K562 (cell line): Measurements from ENCODE around the gene TXNRD1.

ENCODE experiments used
- POLR2A ChIP-seq: fragments of 450-650 bp; conservative IDR thresholded peaks from 2 replicates; pipeline ENCODE4 v1.6.1; 2016
- SAP30 ChIP-seq: fragments of 200-600 bp; sonication (generic); IDR thresholded peaks from 2 replicates; pipeline ENCODE4 v1.6.1; 2012; ENCODE audit warnings: borderline replicate concordance, low read depth, mild to moderate bottlenecking, moderate library complexity, low read length, control low read depth, inconsistent platforms; ENCODE audit not compliant: insufficient read depth, poor library complexity, severe bottlenecking
- SMC3 ChIP-seq: conservative IDR thresholded peaks from 2 replicates; pipeline ENCODE4 v1.6.1; 2011; ENCODE audit warnings: low read depth, low read length, improper control_type of control experiment; ENCODE audit not compliant: insufficient read depth
- TEAD4 ChIP-seq, 2 experiments: sonication (generic) in 1 of 2; formaldehyde crosslinking in 1 of 2; IDR thresholded peaks; 2 replicates each; pipeline versions ENCODE4 v1.6.1 to v1.8.0; 2012 to 2022; ENCODE audit warnings: borderline replicate concordance in 1 of 2, inconsistent platforms in 1 of 2, low read length in 1 of 2, mild to moderate bottlenecking in 1 of 2, missing genetic modification reagents in 1 of 2
- TGIF2 ChIP-seq: sonication (generic); formaldehyde crosslinking; IDR thresholded peaks from 2 replicates; pipeline ENCODE4 v1.8.1; 2022; ENCODE audit warnings: mild to moderate bottlenecking, missing genetic modification reagents, moderate library complexity
- TF ChIP-seq, protein P1 (sequence below), 2 experiments: IDR thresholded peaks; 2 replicates each; pipeline ENCODE4 v1.6.1; 2011; ENCODE audit warnings: borderline replicate concordance in 1 of 2, control low read depth in 1 of 2, low read depth in 1 of 2, low read length in 1 of 2, mild to moderate bottlenecking in 1 of 2, mixed read lengths in 1 of 2, moderate library complexity in 1 of 2; ENCODE audit not compliant: insufficient read depth in 1 of 2, insufficient read length in 1 of 2, poor library complexity in 1 of 2, severe bottlenecking in 1 of 2; ENCODE audit errors: extremely low read depth in 1 of 2
- TF ChIP-seq, protein P2 (sequence below): fragments of 450-650 bp; conservative IDR thresholded peaks from 2 replicates; pipeline ENCODE4 v1.6.1; 2016; ENCODE audit warnings: missing genetic modification characterization, low read depth, mild to moderate bottlenecking, control low read depth, missing compliant biosample characterization
- TF ChIP-seq, protein P3 (sequence below), 2 experiments: IDR thresholded peaks in 1 of 2; conservative IDR thresholded peaks in 1 of 2; 2 replicates each; pipeline ENCODE4 v1.6.1; 2016; ENCODE audit warnings: low read depth in 2 of 2, mild to moderate bottlenecking in 1 of 2, missing compliant biosample characterization in 1 of 2, missing genetic modification characterization in 1 of 2, moderate library complexity in 1 of 2
- TF ChIP-seq, protein P4 (sequence below), 3 experiments: IDR thresholded peaks in 2 of 3; conservative IDR thresholded peaks in 1 of 3; 2 replicates each; pipeline ENCODE4 v1.5.1; 2011 to 2012; ENCODE audit warnings: low read length in 3 of 3, mild to moderate bottlenecking in 3 of 3, control low read depth in 2 of 3, improper control_type of control experiment in 1 of 3, inconsistent platforms in 1 of 3, low read depth in 1 of 3, mixed read lengths in 1 of 3, moderate library complexity in 1 of 3; ENCODE audit not compliant: insufficient read depth in 2 of 3

DNA sequence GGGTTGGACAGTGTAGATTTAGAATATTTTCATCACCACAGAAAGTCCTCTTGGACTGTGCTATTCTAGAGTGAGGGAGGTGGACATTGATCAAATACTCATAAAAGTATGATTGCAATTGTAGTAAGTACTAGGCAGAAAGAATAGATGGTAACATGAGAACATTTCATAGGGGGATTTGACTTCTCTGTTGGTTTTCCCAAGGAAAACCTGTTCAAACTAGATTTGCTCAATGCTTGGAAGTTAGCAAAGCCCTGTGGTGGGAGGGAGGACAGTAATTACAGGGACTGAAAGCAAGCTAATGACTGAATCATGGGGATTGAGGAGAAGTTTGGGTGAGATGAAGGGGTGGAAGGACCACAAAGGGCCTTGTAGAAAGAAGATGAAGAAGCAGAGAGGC lies 63.6 kb downstream of the TXNRD1 start:
- TF ChIP-seq, protein P1, sequence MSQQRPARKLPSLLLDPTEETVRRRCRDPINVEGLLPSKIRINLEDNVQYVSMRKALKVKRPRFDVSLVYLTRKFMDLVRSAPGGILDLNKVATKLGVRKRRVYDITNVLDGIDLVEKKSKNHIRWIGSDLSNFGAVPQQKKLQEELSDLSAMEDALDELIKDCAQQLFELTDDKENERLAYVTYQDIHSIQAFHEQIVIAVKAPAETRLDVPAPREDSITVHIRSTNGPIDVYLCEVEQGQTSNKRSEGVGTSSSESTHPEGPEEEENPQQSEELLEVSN (IDR thresholded peaks at IDR 0.05; ENCODE audit: borderline replicate concordance in 1 of 2, extremely low read depth in 1 of 2, insufficient read depth in 1 of 2, insufficient read length in 1 of 2, low read depth in 1 of 2, low read length in 1 of 2, poor library complexity in 1 of 2, severe bottlenecking in 1 of 2) = no peak
- TF ChIP-seq, protein P2, sequence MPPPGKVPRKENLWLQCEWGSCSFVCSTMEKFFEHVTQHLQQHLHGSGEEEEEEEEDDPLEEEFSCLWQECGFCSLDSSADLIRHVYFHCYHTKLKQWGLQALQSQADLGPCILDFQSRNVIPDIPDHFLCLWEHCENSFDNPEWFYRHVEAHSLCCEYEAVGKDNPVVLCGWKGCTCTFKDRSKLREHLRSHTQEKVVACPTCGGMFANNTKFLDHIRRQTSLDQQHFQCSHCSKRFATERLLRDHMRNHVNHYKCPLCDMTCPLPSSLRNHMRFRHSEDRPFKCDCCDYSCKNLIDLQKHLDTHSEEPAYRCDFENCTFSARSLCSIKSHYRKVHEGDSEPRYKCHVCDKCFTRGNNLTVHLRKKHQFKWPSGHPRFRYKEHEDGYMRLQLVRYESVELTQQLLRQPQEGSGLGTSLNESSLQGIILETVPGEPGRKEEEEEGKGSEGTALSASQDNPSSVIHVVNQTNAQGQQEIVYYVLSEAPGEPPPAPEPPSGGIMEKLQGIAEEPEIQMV (tag) = no peak
- TF ChIP-seq TEAD4 (IDR thresholded peaks at IDR 0.05; ENCODE audit: low read length) = no peak
- TF ChIP-seq TEAD4 (CRISPR knock-in tag; IDR thresholded peaks at IDR 0.05; ENCODE audit: borderline replicate concordance) = no peak
- no peak for TF ChIP-seq TGIF2 (CRISPR knock-in tag)
- no peak for TF ChIP-seq POLR2A
- TF ChIP-seq, protein P3, sequence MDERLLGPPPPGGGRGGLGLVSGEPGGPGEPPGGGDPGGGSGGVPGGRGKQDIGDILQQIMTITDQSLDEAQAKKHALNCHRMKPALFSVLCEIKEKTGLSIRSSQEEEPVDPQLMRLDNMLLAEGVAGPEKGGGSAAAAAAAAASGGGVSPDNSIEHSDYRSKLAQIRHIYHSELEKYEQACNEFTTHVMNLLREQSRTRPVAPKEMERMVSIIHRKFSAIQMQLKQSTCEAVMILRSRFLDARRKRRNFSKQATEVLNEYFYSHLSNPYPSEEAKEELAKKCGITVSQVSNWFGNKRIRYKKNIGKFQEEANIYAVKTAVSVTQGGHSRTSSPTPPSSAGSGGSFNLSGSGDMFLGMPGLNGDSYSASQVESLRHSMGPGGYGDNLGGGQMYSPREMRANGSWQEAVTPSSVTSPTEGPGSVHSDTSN (CRISPR knock-in tag; IDR thresholded peaks at IDR 0.05; ENCODE audit: low read depth) = no peak
- TF ChIP-seq, protein P3 (tag; conservative IDR thresholded peaks at IDR 0.05; ENCODE audit: low read depth) = no peak
- TF ChIP-seq SMC3 = no peak
- TF ChIP-seq, protein P4, sequence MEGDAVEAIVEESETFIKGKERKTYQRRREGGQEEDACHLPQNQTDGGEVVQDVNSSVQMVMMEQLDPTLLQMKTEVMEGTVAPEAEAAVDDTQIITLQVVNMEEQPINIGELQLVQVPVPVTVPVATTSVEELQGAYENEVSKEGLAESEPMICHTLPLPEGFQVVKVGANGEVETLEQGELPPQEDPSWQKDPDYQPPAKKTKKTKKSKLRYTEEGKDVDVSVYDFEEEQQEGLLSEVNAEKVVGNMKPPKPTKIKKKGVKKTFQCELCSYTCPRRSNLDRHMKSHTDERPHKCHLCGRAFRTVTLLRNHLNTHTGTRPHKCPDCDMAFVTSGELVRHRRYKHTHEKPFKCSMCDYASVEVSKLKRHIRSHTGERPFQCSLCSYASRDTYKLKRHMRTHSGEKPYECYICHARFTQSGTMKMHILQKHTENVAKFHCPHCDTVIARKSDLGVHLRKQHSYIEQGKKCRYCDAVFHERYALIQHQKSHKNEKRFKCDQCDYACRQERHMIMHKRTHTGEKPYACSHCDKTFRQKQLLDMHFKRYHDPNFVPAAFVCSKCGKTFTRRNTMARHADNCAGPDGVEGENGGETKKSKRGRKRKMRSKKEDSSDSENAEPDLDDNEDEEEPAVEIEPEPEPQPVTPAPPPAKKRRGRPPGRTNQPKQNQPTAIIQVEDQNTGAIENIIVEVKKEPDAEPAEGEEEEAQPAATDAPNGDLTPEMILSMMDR (IDR thresholded peaks at IDR 0.05 in 2 of 3, conservative IDR thresholded peaks at IDR 0.05 in 1 of 3; ENCODE audit: insufficient read depth in 2 of 3, low read depth in 1 of 3, low read length in 3 of 3) = no peak
- TF ChIP-seq SAP30 = no peak
